NCI-H524 (cell line): ENCODE data around the gene DMD.
"Not testable (repeated sequence)": the region's sequence is repeated elsewhere in the genome, so short reads cannot be mapped to it uniquely, and the experiment has no call there.

ENCODE experiments used
- DNase-seq, 2 experiments: peaks; one replicate each; lab custom pipeline; 2025; lab: John Stamatoyannopoulos, UW

The DMD gene

DNA sequence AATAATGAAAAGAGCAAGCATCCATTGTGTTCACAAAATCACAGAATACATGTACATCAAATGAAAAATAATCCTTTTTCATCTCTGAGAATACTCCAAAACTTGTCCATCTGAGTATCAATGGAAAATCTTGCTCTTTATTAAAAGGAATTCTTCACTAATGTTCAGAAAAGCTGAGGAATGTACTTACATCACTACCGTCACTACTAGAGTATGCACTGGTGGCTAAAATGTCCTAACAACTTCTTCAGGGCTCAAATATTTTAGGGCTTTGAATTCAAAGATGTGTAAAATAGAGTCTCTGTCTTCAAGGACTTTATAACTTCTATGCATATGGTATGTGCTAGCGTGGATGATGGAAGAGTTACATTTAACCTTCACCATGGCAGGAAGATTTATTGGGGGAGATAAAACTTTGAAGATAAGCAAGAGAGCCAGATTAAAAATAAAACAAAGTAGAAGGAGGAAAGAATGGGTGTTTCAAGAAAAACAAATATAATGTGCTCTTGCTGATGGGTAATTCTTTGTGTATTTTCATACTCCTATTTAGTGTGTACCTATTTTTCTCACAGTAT lies 55.1 kb downstream of the DMD start:
- no peak for DNase-seq

- DNase-seq = no peak
Observed at GRCh38 chrX:33149580-33149979, 61.8 kb downstream of the DMD start.

GRCh38 chrX:33149085-33149484 lies 62.3 kb downstream of the DMD start:
- no peak for DNase-seq

DNA sequence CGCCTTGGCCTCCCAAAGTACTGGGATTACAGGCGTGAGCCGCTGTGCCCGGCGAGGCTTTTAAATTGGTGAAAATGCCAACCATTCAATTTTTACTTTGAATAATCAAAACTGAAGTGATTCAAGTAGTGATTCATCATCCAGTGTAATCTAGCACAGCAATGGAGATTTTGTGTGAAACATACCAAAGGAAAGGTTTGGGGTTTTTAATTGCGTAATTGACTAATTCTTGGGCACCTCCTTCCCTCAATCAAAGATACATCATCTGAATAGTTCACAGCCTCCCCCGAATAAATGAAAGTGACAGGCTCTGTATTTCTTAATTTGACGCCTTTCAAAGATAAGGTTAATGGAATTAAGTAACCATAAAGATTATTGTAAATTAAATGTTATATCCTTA lies 69.0 kb downstream of the DMD start:
- DNase-seq = no peak

DNA sequence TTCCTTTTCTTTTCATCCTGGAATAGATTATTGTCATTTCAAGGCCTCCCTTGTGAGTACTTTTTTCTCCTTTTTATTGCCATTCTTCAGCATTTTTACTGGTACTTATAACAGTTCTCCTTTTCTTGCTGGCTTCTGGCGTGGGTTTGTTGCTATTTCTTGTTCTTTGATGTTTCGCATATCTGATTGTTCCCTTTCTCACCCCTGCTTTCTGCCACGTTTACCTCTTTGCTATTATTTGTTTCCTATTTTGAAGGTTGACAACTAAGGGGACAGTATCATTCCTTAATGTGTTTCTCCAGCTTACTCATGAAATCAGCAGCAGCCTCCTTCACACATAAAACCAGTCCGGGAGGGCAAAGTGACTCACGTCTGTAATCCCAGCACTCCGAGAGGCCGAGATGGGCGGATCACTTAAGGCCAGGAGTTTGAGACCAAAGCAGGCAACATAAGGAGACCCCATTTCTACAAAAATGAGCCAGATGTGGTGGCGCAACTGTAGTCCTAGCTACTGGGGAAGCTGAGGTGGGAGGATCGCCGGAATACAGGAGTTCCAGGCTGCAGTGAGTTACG lies 72.6 kb downstream of the DMD start:
- no peak for DNase-seq

DNA sequence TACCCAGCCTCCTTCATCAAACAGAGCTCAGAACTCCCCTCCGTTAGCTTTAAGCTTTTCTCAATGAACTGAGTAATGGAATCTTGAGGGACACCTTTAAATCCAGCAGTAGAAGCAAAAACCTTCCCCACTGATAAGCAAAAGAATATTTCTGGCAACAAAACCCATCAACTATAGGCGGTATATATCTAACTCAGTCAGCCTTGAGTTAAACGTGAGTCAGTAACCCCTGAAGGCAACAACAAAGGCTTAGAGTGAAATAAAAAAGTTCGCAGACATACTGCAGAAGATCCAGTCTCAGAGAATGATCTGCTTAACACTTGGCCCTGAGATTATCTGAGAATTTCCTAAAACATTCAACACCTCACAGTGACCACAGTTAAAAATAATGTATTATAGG lies 77.2 kb downstream of the DMD start:
- no peak for DNase-seq

- no peak for DNase-seq
Observed at GRCh38 chrX:33133320-33133719, 78.0 kb downstream of the DMD start.

GRCh38 chrX:33132569-33132968 lies 78.8 kb downstream of the DMD start:
- DNase-seq = no peak

- no peak for DNase-seq
Observed at GRCh38 chrX:33129607-33130006, 81.7 kb downstream of the DMD start.

DNA sequence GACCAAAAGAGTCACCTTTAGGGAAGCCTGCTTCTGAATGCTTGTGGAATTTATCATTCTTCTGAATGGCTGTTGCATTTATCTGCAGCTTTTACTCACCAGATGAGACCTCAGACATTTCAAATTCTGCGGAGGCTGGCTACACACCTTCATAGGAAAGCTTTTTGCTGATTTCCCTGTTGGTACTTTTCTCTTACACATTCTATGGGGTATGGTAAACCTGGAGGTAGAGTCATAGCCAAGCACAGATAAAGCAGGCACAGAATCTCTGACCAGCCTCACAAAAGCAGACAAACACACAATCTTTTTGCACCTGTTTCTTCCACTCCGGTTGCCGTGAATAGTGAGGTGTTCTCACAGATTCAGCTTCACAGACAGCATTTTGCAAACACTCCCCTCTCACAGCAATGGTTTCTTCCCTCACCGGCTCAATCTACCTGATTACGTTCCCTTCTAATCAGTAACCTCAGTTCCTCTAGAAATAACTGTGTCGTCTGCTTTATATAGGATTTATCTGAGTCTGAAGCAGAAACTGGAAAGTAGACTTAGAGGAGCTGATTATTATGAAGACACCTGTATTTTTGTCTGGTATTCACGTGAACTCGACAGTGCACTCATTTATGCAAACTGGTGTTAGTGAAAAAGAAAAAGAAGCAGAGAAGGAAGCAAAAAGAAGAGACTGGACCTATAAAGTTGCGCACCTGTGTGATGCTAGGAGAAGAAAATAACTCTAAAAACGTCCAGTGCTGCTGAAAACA lies 83.1 kb downstream of the DMD start:
- DNase-seq = no peak

DNA sequence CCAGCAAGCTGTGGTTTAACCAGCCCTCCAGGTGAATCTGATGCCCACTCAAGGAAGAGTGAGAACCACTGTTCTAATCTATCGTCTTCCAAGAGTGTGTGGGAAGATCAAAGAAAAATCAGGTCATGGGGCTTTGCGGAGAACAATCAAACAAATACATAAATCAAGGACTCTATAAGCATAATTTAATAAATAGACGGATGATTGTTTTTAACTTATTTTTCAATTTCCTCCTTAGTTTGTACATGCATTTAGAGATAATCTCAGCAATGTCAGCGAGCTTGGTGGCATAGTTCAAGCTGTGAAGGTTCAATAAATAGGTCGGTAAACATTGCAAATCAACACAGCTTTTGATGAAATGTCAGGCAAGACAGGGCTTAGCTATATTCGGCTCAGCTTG lies 84.9 kb downstream of the DMD start:
- no peak for DNase-seq

- DNase-seq = no peak
Observed at GRCh38 chrX:33109858-33110257, 101.5 kb downstream of the DMD start.

DNA sequence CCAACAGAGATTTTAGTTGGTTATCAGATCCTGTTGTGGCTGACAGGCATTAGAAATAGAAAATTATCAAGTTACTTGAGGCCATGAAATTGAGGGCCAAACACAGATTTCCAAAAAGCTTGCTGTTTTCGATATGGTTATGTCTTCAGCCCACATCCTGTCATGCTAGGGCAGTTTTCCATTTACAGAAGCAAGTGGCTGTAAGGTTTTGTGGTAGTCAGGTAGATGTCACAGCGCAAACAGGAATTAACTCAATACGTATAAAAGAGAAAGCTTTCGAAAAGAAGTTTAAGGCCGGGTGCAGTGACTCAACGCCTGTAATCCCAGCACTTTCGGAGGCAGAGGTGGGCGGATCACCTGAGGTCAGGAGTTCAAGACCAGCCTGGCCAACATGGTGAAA lies 104.6 kb downstream of the DMD start:
- no peak for DNase-seq

GRCh38 chrX:33095079-33095478 lies 116.3 kb downstream of the DMD start:
- DNase-seq = no peak

DNA sequence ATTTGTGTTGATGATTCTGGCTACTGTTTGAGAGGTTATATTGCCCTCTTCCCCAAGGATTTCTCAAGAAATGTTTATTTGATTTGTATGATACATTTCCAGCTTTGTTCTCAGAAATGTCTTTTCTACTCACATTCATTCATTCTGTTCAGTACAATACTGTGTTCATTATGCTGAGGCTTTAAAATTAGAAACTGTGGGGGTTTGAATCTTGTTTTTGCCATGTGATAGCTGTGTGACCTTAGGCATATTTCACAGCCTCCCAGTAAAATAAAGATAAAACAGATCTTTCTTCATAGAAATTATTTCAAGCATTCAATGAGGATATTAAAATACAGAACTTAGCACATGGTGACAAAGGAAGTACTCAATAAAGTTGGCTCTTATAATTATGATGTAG lies 123.9 kb downstream of the DMD start:
- DNase-seq = no peak

DNA sequence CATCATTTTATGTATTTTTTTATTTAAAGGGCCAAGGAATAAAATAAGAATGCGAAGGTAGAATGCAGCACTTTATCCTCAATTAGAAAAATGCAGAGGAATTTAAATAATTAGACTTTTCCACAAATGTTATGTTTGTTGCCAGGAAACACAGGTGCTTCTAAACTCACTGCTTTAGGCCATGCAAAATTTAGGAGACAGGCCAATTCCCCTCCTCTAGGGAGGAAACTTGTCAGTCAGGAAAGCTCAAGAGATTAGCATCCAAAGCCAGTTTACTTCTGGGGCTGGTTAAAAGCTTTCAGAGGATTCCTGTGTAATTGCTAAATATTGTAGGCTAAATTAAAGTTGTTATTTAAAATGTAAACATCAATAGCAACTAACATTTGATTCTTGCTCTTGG lies 124.5 kb downstream of the DMD start:
- DNase-seq = no peak

GRCh38 chrX:33082371-33082770 lies 129.0 kb downstream of the DMD start:
- no peak for DNase-seq

- DNase-seq = no peak
Observed at GRCh38 chrX:33078273-33078672, 133.1 kb downstream of the DMD start.

DNA sequence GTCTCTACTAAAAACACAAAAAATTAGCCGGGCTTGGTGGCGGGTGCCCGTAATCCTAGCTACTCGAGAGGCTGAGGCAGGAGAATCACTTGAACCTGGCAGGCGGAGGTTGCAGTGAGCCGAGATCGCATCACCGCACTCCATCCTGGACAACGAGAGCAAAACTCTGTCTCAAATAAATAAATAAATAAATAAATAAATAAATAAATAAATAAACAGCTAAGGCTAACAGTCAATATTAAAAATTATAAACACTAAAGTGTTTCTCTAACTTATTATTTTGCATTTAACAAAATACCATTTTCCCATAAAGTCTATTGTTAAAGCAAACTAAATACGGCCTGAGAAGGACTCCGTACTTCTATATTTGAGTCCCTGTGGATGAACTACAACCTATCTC lies 137.7 kb downstream of the DMD start:
- not testable (repeated sequence) for DNase-seq

GRCh38 chrX:33065415-33065814 lies 145.9 kb downstream of the DMD start:
- no peak for DNase-seq

GRCh38 chrX:33062041-33062440 lies 149.3 kb downstream of the DMD start:
- no peak for DNase-seq

GRCh38 chrX:33053001-33053400 lies 158.3 kb downstream of the DMD start:
- no peak for DNase-seq

GRCh38 chrX:33045882-33046281 lies 165.5 kb downstream of the DMD start:
- no peak for DNase-seq

GRCh38 chrX:33045245-33045644 lies 166.1 kb downstream of the DMD start:
- no peak for DNase-seq
